Measurements from ENCODE around the gene CXCR5. TPM values are rescaled to one million over a fixed set of nuclear protein-coding genes. Genes with fewer than 3 reads are reported as not detected.

CXCR5 gene
- total and polyA plus RNA-seq, 2 donors (not counting 1 experiment from before 2014, with no cell fraction given): not detected

GRCh38 chr11:118918686-118919280 is 35.1 kb downstream of the CXCR5 start:
- no peak for TF ChIP-seq CTCF (conservative IDR thresholded peaks at IDR 0.05 in 1 of 2, IDR thresholded peaks at IDR 0.05 in 1 of 2; ENCODE audit: low read depth in 1 of 2, low read length in 2 of 2)
- TF ChIP-seq EZH2 (IDR thresholded peaks at IDR 0.05; ENCODE audit: low read length, missing control alignments): no peak
- Histone ChIP-seq H3K4me2 (ENCODE audit: extremely low read depth, insufficient read depth, low read length) (peak overlapping the region; percentile 96), H3K4me3 (replicated peaks in 1 of 4; ENCODE audit: control extremely low read depth in 1 of 4, insufficient read depth in 1 of 4, low read depth in 3 of 4, low read length in 4 of 4) (peak overlapping the region; percentile 24 to 99 (median 46)), H3K9me3 (ENCODE audit: control insufficient read depth, insufficient read depth, low read depth, low read length) (no peaks in the 10 kb centered on the region), H3K36me3 (ENCODE audit: control insufficient read depth, insufficient read depth, low read length) (no peaks in the 10 kb centered on the region), H3K9ac (ENCODE audit: insufficient read depth, low read length) (peak overlapping the region; percentile 79), H3K4me1 (ENCODE audit: control insufficient read depth, extremely low read depth, insufficient read depth, low read length) (peaks cover 54% of the 10 kb centered on the region), H4K20me1 (ENCODE audit: control insufficient read depth, extremely low read depth, insufficient read depth, low read length) (no peaks in the 10 kb centered on the region), H3K27ac (ENCODE audit: insufficient read depth, low read length) (peak overlapping the region; percentile 99), H3K27me3 (ENCODE audit: control insufficient read depth, insufficient read depth, low read length) (no peaks in the 10 kb centered on the region), H2AFZ (ENCODE audit: low read length) (no peak overlapping the region), H3K79me2 (ENCODE audit: control insufficient read depth, insufficient read depth, low read length) (peaks cover 83% of the 10 kb centered on the region)
- DNase-seq (ENCODE audit: low read depth in 2 of 2): peak in 1 of 2 donors; percentile 58

- TF ChIP-seq CTCF (conservative IDR thresholded peaks at IDR 0.05 in 1 of 2, IDR thresholded peaks at IDR 0.05 in 1 of 2; ENCODE audit: low read depth in 1 of 2, low read length in 2 of 2): no peak
- TF ChIP-seq EZH2 (IDR thresholded peaks at IDR 0.05; ENCODE audit: low read length, missing control alignments): no peak
- H3K9me3 ChIP-seq (ENCODE audit: control insufficient read depth, insufficient read depth, low read depth, low read length): no peaks in the 10 kb centered on the region
- no peaks in the 10 kb centered on the region for H4K20me1 ChIP-seq (ENCODE audit: control insufficient read depth, extremely low read depth, insufficient read depth, low read length)
- peaks cover 36% of the 10 kb centered on the region for H3K4me1 ChIP-seq (ENCODE audit: control insufficient read depth, extremely low read depth, insufficient read depth, low read length)
- DNase-seq (ENCODE audit: low read depth in 2 of 2): peak; percentile 72 to 97
- peak overlapping the region; percentile 46 for H3K9ac ChIP-seq (ENCODE audit: insufficient read depth, low read length)
- no peaks in the 10 kb centered on the region for H3K36me3 ChIP-seq (ENCODE audit: control insufficient read depth, insufficient read depth, low read length)
- H3K27me3 ChIP-seq (ENCODE audit: control insufficient read depth, insufficient read depth, low read length): no peaks in the 10 kb centered on the region
- H3K79me2 ChIP-seq (ENCODE audit: control insufficient read depth, insufficient read depth, low read length): peaks cover 74% of the 10 kb centered on the region
- peak overlapping the region; percentile 89 to 99 (median 94) for H3K4me3 ChIP-seq (replicated peaks in 1 of 4; ENCODE audit: control extremely low read depth in 1 of 4, insufficient read depth in 1 of 4, low read depth in 3 of 4, low read length in 4 of 4)
- peak overlapping the region; percentile 99 for H3K27ac ChIP-seq (ENCODE audit: insufficient read depth, low read length)
- H2AFZ ChIP-seq (ENCODE audit: low read length): no peak overlapping the region
- H3K4me2 ChIP-seq (ENCODE audit: extremely low read depth, insufficient read depth, low read length): peak overlapping the region; percentile 96
Measured at GRCh38 chr11:118921121-118921928, 37.6 kb downstream of the CXCR5 start.

- no peak overlapping the region for H2AFZ ChIP-seq (ENCODE audit: low read length)
- H3K27me3 ChIP-seq (ENCODE audit: control insufficient read depth, insufficient read depth, low read length): no peaks in the 10 kb centered on the region
- peak overlapping the region; percentile 99 for H3K27ac ChIP-seq (ENCODE audit: insufficient read depth, low read length)
- H3K79me2 ChIP-seq (ENCODE audit: control insufficient read depth, insufficient read depth, low read length): peaks cover 69% of the 10 kb centered on the region
- H3K9ac ChIP-seq (ENCODE audit: insufficient read depth, low read length): peak overlapping the region; percentile 91
- DNase-seq (ENCODE audit: low read depth in 2 of 2): peak; percentile 66 to 87
- no peaks in the 10 kb centered on the region for H4K20me1 ChIP-seq (ENCODE audit: control insufficient read depth, extremely low read depth, insufficient read depth, low read length)
- H3K36me3 ChIP-seq (ENCODE audit: control insufficient read depth, insufficient read depth, low read length): no peaks in the 10 kb centered on the region
- H3K4me2 ChIP-seq (ENCODE audit: extremely low read depth, insufficient read depth, low read length): peak overlapping the region; percentile 96
- TF ChIP-seq CTCF (conservative IDR thresholded peaks at IDR 0.05 in 1 of 2, IDR thresholded peaks at IDR 0.05 in 1 of 2; ENCODE audit: low read depth in 1 of 2, low read length in 2 of 2) (no peak), EZH2 (IDR thresholded peaks at IDR 0.05; ENCODE audit: low read length, missing control alignments) (no peak)
- H3K4me3 ChIP-seq (replicated peaks in 1 of 4; ENCODE audit: control extremely low read depth in 1 of 4, insufficient read depth in 1 of 4, low read depth in 3 of 4, low read length in 4 of 4): peak overlapping the region; percentile 89 to 99 (median 94)
- peaks cover 30% of the 10 kb centered on the region for H3K4me1 ChIP-seq (ENCODE audit: control insufficient read depth, extremely low read depth, insufficient read depth, low read length)
- no peaks in the 10 kb centered on the region for H3K9me3 ChIP-seq (ENCODE audit: control insufficient read depth, insufficient read depth, low read depth, low read length)
Measured at GRCh38 chr11:118921929-118922744, 38.4 kb downstream of the CXCR5 start.
